GM19328 (cell line): ENCODE measurements around the gene HDGFL3.
A peak's percentile ranks its signal among the peaks of the same experiment; 100 is the strongest.
"Not testable (repeated sequence)": the region's sequence is repeated elsewhere in the genome, so short reads cannot be mapped to it uniquely, and the experiment has no call there.

Experiments used
- ATAC-seq: cut with Tn5 transposase; IDR thresholded peaks from one replicate; pipeline ENCODE4 v1.9.1; 2021; ENCODE audit warnings: mild to moderate bottlenecking, moderate library complexity; ENCODE audit not compliant: unreplicated experiment

Gene HDGFL3

DNA sequence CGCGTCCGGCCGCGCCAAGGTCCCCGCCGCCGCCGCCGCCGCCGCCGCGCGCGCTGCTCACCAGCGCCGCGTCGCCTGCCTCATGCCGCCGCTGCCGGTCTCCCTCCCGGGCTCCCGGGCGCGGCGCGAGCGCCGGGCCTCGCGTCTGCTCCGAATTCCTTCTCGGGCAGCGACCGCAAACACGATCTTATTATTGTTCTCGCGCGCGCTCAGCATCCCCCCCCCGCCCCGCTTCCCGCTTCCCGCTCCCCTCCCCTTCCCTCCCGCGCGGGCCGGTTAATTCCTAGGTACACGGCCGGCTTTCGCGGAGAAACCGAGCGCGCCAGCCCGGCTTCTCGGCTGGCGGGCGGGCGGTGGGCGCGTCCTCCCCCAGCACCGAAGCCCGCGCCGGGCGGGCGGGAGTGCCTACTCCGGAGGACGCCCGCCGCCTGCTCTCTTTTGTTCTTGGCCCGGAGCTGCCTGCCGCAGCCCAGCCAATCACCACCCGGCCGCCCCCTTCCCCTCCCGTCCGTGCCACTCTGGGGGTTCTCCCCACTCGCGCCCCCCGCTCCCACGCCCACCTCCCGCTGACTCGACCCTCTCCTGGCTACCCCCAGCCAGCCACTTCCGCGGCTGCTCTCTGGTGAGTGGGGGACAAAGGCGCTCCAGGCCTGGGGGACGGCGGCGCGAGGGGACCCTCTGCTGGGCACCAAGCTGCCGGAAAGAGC, at the start of gene HDGFL3:
HDGFL3 (minus strand) TSS at position 164 of the 707 bp plus-strand sequence. CDS start 409 bp downstream, outside the sequence.
- no peak for ATAC-seq

DNA sequence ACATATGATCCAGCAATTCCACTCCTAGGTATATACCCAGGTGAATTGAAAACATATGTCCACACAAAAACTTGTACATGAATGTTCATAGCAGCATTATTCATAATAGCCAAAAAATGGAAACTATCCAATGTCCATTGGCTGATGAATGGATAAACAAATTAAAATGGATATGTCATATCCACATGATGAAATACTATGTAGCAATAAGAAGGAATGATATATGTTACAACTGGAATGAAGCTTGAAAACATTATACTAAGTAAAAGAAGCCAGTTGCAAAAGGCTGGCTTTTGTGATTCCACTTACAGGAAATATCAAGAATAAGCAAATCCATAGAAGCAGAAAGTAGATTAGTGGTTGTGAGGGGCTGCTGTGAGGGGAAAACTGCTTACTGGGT, 43.2 kb upstream of the HDGFL3 start:
- no peak for ATAC-seq

DNA sequence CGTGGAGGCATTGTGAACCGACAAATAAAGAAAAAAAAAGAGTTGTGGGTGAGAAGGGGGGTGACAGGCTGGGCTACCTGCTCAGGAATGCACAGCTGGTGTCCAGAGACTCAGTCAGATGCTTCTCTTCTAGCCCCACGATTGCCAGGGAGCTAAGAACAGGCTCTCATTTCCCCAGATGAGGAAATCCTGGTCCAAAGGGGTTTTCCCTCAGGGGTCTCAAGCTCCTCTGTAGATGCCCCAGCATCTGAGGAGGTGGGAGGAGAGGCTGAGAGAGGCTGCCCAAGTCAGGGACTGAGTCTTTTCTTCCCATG, 41.4 kb upstream of the HDGFL3 start:
- no peak for ATAC-seq

DNA sequence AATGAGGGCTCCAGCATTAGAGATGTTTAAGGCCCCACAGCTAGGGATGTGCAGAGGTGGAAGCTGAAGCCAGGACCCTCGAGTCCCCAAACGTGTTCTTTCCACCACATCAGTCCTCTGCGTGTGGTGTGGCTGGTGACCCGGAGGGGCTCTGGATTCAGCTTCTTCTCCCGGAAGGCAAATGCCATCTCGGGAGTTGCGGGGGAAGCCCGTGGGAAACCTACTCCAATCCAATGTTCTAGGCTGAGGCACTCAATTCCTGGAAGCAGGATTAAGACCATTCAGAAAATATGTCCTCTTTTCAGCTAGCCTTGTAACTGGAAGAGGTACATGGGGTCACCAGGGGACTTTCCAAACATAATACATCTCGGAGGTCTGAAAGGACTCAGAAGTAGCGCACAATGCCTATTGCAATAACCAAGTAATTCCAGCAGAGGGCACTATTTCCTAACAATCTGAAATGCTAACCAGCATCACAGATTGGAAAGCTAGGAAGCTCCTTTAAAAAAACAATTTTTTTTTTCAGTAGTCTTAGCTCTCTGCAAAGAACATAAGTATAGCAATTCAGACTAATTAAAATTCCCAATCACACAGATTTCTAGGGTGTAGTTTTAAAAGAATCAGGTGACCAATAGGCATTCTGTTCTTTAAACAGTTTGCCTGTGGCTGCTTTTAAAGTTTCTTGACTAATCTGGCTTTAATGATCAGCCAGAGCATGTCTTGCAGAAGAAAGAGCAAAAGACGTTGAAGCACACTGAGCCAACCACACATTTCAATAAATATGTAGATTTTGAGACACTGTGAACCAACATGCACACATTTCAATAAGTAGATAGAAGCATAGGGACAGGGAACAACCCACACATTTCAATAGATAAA, 40.8 kb upstream of the HDGFL3 start:
- no peak for ATAC-seq

DNA sequence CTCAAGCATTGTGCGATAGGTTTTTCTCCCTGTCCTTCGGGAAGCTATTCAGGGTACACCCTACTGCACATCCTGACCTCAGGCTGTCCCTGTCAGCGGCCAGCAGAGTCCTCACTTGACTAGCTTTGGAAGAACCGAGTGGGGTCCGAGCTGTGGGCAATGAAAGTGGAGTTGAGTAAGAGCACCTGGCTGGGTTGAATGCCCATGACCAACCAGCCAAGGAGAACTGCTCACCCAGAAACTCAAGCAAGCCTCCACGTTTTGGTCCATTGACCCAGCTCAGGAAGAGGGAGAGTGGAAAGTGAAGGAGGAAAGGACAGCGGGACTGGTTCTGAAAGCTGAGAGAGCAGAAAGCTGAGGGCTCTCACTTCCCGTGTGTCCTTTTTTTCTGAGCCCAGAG, 36.0 kb upstream of the HDGFL3 start:
- no peak for ATAC-seq

DNA sequence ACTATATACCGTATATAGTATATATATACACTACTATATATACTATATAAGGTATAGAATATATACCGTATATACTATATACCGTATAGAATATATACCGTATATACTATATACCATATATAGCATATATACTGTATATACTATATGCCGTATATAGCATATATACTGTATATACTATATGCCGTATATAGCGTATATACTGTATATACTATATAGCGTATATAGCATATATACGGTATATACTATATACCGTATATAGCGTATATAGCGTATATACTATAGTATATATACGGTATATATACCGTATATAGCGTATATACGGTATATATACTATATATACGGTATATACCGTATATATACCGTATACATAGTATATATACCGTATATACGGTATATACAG, 22.6 kb upstream of the HDGFL3 start:
- ATAC-seq: no peak

DNA sequence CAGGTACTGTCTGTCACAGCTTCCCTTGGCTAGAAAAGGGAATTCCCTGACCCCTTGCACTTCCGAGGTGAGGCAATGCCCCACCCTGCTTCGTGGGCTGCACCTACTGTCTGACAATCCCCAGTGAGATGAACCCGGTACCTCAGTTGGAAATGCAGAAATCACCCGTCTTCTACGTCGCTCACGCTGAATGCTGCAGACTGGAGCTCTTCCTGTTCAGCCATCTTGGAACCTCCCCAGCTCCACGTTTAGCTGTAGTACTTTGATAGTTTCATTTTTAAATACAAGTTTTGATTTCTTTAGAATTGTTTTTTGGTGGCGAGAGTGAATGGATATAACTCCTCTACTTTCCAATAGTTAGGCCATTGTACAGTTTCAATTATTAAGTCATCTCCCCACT, 17.8 kb upstream of the HDGFL3 start:
- ATAC-seq: no peak

DNA sequence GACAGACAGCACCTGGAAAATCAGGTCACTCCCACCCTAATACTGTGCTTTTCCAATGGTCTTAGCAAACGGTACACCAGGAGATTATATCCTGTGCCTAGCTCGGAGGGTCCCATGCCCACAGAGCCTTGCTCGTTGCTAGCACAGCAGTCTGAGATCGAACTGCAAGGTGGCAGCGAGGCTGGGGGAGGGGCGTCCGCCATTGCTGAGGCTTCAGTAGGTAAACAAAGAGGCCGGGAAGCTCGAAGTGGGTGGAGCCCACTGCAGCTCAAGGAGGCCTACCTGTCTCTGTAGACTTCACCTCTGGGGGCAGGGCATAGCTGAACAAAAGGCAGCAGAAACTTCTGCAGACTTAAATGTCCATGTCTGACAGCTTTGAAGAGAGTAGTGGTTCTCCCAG, 14.2 kb upstream of the HDGFL3 start:
- ATAC-seq: not testable (repeated sequence)

DNA sequence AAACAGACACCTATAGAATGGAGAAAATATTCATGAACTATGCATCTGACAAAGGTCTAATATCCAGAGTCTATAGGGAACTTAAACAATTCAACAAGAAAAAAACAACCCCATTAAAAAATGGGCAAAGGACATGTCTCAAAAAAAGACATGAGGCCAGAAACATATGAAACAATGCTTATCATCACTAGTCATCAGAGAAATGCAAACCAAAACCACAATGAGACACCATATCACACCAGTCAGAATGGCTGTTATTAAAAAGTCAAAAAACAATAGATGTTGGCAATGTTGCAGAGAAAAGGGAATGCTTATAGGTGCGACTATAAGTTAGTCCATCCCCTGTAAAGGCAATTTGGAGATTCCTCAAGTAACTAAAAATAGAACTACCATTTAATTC, 11.4 kb upstream of the HDGFL3 start:
- ATAC-seq: no peak

DNA sequence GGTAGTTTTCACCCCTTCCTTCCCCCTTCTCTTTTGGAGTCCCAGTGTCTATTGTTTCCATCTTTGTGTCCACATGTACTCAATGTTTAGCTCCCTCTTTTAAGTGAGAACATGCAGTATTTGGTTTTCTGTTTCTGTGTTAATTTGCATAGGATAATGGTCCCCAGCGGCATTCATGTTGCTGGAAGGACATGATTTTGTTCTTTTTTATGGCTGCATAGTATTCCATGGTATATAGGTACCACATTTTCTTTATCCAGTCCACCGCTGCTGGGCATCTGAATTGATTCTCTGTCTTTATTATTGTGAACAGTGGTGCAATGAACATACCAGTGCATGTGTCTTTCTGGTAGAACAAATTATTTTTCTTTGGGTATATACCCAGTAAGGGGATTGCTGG, 7.7 kb upstream of the HDGFL3 start:
- no peak for ATAC-seq

DNA sequence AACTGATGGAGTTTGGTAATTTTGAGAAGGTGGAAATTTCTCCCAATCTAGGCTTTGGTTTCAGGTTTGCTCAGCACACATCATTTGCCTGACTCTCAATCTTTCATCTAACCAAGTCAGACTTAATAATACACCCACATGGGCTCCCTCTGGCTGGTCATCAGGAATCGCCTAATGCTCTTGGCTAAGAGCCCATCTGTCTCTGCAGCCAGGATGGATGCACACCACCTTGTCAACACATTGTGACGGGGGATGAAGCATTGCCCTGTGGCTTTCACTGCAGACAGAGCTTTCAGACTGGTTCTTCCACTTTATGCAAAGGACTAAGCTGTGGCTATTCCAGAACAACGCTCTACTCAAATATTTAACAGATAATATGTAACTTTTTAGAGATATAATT, 3.0 kb upstream of the HDGFL3 start:
- no peak for ATAC-seq

DNA sequence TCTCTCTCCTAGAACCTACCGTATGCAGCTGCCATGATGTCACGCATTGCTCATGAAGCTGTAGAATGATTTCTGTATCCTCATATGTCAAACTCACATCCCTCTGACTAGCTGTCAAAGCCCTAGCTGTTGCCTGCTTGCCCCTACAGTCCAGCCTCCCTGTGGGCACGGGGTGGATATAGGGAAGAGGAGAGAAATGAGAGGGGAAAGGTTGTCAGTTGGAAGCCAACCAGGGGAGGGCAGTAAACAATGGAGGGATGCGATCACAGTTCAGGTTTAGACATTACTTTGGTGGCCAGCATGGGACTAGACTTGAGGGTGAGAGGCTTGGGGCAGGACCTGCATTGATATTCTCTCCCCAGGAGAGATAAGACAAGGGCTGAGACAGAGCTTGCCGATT, 1.7 kb upstream of the HDGFL3 start:
- ATAC-seq: no peak

DNA sequence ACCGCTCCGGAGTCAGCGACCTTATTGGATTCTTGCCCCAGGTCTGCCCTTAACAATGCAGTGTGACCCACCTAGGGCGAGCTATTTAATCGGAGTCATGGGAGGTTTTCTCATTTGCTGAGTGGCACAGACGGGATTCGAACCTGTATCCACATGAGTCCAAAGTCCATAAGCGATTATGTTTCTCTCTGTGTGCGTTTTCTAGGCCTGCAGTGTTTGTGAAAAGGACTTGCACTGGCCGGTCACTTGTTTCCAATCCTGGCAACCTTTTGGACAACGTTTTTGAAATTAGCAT, 691 bp upstream of the HDGFL3 start:
- no peak for ATAC-seq

DNA sequence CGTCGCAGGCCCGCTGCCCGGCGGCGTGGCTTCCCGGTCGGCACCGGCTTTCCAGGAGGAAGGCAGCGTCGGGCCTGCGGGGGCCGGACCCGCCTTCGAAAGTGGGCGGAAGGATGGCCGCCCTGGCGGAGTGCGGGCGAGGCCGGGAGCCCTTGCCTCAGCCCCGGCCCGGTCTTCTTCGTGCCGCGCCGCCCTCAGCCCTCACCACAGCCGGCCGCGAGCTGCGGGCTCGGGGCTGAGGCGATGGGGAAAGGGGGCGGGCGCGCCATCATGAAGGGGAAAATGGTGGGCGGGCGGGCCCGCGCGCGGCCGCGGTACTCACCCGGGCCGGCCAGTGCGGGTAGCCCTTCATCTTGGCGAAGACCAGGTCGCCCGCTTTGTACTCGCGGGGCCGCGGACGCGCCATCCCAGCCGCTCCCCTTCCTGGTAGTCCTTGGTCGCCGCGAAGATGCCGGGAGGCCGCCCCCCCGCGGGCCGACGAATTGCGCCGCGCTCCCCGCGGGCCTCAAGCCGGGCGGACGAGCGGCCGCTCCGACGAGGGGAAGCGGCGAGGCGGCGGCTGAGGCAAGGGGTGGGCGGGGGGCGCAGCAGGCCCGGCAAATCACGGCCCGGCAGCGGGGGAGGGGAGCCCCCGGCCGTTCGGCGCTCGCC, 489 bp downstream of the HDGFL3 start:
- no peak for ATAC-seq

DNA sequence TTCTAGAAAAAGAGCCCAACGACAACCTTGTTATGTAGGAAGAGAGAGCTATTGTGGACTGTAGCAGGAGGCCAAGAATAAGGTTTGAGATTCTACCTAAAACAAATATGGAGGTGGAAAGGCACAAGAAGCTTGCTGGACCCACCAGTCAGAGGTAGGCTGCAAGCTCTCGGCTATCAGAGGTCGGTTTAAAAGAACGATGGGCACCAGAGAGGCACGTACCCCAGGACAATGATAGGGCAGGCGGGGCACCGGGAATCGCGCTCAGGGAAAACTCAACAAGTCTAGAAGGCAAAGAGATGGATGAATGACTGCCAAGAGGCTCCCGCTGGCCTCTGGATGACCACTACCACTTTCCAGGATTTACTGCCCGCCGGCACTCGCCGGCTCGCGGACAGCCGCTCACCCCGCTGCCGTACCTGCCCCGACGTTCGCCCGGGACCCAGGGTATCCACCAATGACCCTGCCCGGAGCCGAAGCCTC, 1.1 kb downstream of the HDGFL3 start:
- no peak for ATAC-seq

DNA sequence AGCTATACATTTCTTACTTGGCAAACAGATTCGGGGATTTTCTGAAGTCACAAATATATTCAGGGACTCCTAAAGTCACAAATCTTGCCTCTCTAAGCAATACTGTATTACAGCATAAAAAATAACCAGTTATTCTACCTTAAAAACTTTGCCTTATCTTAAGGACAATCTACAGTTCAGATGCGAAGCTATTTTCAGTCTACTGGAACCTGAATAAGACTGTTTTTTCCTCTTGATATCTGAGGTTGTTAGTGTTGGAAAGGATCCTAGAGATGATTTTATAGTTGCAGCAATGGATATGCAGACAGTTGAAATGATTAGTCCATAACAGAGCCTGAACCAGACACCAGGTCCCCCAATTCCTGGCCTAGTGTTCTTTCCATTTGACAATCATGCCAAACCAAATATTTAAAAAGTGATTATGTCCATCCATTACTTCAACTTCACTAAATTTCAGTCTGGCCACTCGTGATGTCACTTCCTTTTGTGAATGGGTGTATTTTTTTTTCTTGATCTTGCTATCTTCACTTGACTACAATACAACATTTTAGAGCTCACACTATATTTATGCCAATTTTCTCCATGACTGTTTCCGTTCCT, 1.8 kb downstream of the HDGFL3 start:
- no peak for ATAC-seq

DNA sequence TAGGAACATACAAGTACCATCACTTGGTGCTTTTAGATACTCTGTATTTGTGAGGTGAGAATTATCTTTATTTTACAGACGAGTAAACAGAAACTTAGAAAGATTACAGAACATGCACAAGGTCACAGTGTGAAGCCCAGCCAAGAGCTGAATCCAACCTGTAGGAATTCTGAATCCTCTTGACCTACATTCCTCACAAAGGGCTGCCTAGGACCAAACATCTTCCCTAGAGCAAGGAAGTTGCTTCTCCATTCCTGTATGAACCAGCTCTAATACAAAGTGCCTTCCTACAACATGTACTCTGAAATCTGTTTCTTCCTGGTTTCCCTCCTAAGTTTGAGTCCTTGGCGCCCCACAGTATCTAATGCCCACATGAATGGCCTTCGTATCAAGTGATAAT, 2.9 kb downstream of the HDGFL3 start:
- ATAC-seq: no peak

DNA sequence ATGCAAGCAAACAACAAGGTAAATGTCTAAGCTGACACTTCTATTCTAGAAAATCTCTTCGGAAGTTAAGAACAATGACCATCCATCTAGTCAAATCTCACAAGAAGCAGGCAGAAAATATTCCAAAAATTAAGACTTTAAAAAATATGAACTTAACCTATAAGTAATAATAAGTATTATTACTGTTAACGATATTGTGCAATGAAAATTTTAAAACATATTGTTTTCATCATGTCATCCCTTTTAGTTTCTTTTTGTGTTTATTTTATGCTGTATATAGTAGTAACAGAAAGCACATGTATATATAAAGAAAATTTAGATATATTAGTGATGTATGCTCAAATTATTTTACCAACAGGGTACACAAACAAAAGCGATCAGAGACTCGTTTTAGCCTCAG, 4.1 kb downstream of the HDGFL3 start:
- ATAC-seq: no peak

DNA sequence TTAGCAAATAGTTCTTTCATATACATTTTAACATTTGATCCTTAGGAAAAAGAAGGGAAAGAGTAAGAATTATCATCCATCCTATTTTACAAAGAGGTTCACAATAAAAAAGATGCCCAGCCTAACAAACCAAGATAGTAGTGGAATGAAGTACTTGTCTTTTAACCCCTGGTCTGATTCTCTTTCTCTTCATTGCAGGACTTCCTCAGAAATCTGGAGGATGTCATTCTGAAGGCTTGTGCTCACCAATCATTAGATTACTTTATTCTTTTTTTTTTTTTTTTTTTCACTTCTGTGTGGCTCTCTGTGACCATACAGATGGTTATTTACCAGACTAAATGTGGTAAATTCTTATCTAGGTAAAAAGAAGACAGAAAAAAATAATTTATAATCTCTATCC, 7.0 kb downstream of the HDGFL3 start:
- no peak for ATAC-seq

DNA sequence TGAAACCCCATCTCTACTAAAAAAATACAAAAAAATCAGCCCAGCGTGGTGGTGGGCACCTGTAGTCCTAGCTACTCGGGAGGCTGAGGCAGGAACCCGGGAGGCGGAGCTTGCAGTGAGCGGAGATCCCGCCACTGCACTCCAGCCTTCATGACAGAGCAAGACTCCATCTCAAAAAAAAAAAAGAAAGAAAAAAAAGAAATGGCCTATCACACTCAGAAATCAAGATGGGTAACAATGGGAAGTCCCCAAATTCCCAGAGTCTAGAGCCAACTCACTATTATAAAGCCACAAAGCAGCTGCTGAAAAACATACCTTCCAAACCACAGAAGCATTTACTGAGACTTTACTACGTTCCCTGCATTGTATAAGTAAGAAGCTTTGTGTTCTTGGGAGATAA, 7.5 kb downstream of the HDGFL3 start:
- ATAC-seq: no peak

DNA sequence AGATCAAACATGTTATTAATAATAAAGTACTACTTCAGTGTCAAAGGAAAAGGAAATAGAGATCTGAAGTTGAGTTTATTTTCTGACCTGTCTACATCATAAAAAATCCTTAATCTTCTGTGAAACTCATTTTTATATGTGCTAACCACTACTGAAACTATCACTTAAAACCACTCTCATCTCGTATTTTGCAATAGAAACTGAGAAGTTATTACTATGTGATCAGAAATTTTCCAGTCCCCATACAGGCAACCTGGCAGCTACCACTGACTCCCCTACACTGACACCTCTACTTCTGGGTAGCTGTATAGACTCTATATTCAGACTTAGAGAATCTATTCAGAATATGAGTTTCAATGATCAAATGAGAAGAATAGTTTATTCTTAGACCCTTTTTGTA, 8.3 kb downstream of the HDGFL3 start:
- peak; percentile 74 for ATAC-seq

DNA sequence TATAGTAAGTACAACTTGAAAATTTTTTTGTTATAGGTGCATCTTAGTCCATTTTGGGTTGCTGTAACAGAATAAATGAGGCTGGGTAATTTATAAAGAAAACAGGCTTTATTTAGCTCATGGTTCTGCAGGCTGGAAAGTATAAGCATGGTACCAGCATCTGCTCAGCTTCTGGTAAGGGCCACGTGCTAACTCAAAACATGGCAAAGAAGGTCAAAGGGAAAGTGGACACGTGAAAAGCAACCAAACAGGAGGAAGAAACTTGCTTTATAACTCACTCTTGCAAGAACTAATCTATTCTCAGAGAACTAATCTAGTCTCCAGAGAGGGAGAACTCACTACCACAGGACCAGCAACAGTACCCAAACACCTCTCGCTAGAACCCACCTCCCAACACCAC, 9.1 kb downstream of the HDGFL3 start:
- ATAC-seq: no peak
